NCI-H187 treated with DMSO at 0.1 percent for 48 hours (cell line): ENCODE data around the gene CRB2.

Source experiments
- DNase-seq: peaks from one replicate; lab custom pipeline; 2025; lab: John Stamatoyannopoulos, UW

CRB2 gene

DNA sequence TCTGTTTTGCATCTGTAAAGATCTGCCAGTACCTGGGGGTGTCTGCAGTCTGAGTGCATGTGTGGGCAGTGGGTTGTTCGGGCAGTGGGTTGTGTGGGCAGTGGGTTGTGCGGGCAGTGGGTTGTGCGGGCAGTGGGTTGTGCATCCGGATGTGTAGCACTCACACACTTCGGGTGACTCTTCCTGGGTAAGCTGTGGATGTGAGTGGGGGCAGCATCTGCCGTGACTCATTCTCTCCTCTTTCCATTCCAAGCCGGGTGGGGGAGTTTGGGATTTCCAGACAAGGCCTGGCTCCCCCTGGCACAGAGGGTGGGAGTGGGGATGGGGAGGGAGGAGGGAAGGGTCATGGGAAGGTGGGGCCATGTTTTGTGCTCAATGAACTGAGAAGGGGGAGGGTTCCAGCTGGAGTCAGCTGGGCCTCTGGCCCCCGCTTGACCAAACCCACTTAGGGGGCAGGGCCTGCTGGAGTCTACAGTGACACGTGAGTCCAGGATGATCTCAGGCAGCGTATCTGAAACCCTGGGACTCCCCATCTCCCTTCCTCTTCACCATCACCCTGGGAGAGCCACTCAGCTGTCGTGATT lies 8.3 kb downstream of the CRB2 start:
- no peak for DNase-seq

DNA sequence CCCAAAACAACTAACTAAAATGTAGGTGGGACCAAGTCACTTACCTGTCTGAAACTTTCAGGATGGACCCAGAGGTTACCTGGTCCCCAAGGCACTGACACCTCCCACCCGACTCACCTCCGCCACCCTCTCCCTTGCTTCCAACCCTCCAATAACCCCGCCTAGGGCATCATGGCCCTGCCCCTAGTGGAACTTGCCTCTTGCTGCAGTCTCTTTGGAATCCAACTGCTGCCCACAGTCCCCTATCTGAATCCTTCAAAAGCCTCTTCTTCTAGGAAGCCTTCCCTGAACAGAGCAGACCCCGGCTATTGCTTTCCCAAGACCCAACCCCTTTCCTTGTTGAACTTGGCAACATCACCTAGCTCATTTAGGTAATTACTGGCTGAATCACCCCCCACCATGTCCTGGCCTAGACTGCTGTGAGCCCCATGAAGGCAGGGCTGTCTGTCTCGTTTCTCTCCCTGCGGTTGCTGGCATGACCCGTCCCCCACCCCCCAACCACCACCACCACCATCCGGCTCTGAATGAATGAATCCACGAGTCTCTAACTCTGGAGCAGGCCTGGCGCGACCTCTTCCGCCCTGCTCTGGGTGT lies 9.4 kb downstream of the CRB2 start:
- no peak for DNase-seq

DNA sequence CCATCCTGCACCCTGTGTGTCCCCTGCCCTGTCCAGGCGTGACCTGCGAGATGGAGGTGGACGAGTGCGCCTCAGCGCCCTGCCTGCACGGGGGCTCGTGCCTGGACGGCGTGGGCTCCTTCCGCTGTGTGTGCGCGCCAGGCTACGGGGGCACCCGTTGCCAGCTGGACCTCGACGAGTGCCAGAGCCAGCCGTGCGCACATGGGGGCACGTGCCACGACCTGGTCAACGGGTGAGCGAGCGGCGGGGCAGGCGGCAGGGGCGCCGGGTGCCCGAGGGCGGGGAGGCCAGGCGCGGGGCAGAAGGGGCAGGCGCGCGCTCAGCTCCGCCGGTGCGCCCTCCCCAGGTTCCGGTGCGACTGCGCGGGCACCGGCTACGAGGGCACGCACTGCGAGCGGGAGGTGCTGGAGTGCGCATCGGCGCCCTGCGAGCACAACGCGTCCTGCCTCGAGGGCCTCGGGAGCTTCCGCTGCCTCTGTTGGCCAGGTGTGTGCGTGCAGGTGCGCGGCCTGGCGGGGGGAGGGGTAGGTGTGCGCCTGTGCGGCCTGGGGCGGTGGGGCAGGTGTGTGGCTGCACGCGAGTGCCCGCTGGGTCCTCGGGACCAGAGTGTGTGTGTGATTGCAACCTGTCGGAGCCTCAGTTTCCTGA lies 10.0 kb downstream of the CRB2 start:
- no peak for DNase-seq

DNA sequence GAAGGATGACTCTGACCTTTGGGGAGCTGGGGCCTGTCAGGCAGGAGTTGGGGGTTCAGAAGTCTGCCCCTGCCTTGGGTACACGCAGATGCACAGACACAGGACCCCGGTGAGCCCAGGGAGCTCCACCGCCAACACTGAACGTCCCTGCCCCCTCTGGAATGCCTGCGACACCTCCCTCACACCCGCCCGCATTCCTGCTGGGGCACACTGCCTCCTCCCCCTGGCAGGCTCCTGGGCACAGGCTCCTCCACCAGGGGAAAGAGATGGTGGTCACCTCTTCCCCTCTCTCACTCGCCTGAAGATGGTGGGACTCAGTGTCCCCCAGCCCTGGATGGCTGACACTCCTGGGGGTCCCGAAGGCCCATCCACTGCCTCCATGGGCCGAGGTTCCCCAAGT lies 12.0 kb downstream of the CRB2 start:
- DNase-seq = no peak

DNA sequence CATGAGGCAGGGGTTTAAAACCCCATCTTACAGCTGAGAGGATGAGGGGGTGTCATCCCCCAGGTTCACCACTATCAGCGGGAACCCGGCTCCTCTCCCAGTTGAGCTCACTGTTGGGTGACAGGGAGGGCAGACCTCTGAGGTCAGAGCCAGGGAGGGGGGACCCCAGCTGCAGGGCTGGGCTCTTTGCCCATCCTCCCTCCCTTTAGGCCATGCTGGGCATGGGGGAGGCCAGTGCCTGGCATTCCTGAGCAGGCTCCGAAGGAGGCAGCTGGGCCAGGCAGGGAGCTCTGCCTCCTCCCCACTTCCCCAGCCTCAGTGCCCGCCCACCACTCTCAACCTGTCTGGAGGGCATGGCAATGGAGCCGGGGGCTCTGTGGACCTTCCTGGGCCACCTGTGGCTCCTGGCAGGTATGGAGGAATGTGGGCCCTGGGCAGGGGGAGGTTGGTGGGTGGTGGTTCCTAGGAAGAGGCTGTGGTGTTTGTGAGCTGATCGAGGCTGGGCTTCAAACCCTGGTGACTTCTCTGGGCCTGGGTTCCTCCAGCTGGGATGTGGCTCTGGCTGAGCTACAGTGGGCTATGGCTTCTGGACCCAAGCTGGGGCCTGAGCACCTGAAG lies 12.6 kb downstream of the CRB2 start:
- no peak for DNase-seq

DNA sequence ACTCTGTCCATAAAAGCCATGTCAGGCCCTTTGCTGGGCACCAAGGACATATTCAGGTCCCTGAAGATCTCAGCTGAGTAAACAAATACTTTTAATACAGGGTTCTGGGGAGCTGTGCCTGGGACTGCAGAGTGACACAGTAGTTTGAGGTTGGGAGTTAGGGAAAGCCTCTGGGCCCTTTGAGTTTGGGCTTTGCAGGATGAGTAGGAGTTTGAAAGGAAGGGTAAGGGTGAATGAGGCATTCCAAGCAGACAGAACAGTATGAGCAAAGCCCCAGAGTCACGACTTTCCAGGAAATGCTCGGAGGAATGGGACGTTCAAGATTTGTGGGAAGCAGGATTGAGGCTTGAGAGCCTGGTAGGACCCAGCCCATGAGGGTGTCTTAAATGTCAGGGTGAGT lies 13.3 kb downstream of the CRB2 start:
- DNase-seq = no peak

DNA sequence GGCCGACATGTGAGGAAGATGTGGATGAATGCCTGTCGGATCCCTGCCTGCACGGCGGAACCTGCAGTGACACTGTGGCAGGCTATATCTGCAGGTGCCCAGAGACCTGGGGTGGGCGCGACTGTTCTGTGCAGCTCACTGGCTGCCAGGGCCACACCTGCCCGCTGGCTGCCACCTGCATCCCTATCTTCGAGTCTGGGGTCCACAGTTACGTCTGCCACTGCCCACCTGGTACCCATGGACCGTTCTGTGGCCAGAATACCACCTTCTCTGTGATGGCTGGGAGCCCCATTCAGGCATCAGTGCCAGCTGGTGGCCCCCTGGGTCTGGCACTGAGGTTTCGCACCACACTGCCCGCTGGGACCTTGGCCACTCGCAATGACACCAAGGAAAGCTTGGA lies 14.1 kb downstream of the CRB2 start:
- DNase-seq = no peak

DNA sequence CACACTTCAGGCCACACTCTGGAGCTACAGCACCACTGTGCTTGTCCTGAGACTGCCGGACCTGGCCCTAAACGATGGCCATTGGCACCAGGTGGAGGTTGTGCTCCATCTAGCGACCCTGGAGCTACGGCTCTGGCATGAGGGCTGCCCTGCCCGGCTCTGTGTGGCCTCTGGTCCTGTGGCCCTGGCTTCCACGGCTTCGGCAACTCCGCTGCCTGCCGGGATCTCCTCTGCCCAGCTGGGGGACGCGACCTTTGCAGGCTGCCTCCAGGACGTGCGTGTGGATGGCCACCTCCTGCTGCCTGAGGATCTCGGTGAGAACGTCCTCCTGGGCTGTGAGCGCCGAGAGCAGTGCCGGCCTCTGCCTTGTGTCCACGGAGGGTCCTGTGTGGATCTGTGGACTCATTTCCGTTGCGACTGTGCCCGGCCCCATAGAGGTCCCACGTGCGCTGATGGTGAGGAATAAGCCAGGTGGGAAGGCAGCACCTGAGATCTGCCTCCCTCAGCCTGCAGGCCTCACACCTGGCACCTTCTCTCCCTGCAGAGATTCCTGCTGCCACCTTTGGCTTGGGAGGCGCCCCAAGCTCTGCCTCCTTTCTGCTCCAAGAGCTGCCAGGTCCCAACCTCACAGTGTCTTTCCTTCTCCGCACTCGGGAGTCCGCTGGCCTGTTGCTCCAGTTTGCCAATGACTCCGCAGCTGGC lies 14.7 kb downstream of the CRB2 start:
- DNase-seq = no peak

DNA sequence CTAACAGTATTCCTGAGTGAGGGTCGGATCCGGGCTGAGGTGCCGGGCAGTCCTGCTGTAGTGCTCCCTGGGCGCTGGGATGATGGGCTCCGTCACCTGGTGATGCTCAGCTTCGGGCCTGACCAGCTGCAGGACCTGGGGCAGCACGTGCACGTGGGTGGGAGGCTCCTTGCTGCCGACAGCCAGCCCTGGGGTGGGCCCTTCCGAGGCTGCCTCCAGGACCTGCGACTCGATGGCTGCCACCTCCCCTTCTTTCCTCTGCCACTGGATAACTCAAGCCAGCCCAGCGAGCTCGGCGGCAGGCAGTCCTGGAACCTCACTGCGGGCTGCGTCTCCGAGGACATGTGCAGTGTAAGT lies 15.2 kb downstream of the CRB2 start:
- no peak for DNase-seq

DNA sequence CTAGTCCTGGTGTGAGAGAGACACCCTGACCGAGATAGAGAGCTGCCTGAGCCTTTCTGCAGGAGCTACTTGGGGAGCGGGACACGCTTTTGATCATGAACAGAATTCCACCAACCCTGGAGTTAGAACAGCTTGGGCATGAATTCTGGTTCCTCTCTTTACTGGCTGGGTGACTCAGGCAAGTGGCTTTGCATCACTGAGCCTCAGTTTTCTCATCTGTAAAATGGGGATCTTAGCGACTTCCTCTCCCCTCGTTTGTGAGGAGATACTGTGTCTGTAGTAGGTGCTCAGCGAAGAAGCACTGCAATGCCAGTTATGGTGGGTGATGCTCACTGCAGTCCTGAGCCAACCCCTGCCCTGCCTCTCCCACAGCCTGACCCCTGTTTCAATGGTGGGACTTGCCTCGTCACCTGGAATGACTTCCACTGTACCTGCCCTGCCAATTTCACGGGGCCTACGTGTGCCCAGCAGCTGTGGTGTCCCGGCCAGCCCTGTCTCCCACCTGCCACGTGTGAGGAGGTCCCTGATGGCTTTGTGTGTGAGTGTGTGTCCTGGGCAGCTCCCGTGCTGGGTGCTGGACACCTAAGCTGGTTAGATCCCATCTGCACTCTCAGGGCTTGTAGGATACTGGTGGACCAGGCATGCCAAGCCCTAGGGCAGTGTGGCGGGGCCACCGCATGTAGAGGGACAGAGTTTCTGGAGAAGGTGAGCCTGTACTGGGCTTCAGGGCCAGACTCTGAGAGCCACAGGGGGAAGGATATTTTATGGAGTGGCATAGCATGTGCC lies 16.0 kb downstream of the CRB2 start:
- DNase-seq = no peak

DNA sequence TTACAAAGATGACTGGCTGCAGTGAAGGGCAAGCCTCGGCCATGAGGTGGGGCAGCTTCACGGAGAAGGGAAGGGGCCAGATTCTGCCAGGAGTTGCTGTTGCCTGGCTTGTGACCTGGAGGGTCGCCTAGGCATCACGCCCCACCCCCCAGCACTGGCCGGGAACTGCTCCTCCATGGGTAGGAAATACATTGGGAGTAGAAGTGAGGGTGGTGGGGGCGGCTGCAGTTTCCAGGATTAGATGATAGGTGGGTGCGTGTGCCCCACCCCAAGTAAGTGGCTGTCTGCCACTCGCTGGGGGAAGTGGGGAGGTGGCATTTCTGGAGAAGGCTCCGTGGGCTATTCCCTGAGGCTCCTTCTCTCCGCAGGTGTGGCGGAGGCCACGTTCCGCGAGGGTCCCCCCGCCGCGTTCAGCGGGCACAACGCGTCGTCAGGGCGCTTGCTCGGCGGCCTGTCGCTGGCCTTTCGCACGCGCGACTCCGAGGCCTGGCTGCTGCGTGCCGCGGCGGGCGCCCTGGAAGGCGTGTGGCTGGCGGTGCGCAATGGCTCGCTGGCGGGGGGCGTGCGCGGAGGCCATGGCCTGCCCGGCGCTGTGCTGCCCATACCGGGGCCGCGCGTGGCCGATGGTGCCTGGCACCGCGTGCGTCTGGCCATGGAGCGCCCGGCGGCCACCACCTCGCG lies 16.9 kb downstream of the CRB2 start:
- no peak for DNase-seq

DNA sequence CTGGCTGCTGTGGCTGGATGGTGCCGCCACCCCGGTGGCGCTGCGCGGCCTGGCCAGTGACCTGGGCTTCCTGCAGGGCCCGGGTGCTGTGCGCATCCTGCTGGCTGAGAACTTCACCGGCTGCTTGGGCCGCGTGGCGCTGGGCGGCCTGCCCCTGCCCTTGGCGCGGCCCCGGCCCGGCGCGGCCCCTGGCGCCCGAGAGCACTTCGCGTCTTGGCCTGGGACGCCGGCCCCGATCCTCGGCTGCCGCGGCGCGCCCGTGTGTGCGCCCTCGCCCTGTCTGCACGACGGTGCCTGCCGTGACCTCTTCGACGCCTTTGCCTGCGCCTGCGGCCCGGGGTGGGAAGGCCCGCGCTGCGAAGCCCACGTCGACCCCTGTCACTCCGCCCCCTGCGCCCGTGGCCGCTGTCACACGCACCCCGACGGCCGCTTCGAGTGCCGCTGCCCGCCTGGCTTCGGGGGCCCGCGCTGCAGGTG lies 17.5 kb downstream of the CRB2 start:
- DNase-seq = no peak

DNA sequence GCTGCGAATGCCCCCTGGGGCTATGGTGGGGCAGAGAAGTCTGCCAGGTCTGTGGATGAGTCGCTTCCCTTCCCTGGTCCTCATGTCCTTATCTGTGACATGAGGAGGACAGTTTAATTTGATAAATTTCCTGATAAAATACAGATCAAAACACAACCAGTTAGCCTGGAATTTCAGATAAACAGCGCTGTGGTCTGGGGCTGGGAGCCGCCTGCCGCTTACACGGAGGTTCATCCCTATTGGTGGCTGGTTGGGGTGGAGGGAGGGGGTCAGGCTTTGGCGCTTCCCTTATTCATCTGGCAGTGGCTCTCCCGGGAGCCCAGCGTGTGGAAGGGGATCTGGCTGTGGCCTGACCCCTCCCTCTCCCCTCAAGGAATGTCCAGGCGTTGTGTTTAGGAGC lies 17.9 kb downstream of the CRB2 start:
- no peak for DNase-seq

DNA sequence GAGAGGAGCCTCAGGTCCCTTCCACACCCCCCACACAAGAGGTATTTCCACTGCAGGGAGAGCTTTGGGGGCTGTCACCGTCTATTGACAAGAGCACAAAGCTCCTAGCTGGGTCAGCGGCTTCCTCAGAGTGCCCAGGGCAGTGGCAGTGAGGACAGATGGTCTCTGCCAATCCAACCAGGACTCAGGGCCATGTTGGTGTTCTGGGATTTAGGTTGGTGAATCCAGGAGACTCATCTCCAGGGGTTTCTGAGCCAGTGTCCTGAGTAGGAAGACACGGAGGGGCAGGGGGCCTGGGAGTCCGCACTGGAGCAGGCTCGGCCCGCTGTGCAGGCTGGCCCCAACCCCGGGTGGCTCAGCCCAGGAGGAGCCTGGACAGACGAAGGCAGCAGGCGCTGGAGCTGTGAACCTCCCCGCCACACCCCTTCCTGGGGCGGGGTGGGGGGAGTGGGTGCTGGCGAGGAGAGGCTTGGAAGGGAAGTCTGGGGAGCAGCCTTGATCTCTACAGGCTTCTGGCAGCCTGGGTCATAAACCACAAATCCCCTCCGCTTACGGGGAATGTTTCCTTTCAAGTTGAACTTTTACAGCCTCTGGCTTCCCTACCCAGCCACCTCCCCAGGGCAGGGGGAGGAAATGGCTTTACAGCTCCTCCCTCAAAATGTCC lies 19.6 kb downstream of the CRB2 start:
- DNase-seq = no peak

DNA sequence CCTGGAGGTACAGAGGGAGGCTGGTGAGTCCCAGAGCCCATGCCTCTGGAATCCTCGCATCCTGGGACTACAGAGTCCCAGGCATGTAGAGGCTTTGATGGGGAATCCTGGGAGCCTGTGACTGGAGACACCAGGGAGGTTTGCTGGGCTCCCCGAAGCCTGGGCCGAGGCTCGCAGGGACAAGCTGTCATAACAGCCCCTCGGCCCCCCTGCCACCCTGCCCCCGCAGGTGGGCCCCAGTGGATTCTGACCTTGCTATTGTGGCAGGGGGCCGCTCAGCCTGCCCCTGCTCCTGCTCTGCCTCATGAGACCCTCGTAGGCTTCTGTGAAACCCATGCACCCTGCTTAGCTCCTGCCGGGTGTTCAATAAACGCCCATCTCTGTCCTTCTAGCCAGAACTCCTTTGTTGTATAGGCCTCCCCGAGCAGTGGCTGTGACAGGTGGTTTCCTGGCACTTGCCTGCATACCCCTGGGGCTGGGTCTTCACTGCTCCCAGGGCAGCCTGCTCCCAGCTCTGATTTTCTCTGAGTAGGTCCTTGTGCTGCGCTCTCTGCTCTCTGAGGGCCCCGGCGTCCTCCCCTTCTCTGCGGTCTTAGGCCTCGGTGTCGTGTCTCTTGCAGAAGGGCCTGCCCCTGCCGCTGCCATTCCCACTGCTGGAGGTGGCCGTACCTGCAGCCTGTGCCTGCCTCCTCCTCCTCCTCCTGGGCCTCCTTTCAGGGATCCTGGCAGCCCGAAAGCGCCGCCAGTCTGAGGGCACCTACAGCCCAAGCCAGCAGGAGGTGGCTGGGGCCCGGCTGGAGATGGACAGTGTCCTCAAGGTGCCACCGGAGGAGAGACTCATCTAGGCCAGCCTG lies 20.4 kb downstream of the CRB2 start:
- no peak for DNase-seq

DNA sequence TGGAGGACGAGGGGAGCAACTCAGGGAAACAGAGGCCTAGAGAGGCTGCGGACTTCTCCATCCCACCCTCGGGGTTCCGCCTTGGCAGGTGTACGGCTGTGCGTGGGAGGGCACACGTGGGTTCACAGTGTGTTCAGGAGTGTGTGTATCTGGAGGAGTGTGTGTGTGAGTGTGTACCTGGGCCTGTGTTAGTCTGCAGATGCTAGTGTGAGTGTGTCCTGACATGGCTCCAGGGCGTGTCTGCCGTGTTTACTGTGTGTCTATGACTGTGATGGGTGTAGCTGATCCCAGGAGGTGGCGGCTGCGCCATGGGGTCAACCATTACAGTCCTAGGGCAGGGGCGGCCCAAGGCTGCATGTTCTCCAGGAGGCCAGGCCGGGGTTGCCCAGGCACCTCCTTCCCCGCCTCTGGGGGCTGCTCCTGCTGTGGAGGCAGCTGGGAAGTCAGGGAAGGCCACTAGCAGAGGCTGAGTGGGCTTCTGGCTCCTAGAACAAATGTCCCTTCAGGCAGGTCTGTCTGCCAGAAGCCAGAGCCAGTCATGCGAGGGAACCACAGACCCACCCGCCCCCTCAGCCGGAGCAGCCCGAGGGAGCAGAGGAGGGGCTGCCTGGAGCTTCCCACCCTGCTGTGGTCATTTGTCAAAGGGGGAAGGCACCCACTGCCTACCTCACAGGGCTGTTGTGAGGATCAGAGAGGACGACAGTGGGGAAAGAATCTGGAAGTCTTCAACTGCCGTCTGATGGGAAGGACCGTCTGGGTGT lies 21.4 kb downstream of the CRB2 start:
- no peak for DNase-seq

DNA sequence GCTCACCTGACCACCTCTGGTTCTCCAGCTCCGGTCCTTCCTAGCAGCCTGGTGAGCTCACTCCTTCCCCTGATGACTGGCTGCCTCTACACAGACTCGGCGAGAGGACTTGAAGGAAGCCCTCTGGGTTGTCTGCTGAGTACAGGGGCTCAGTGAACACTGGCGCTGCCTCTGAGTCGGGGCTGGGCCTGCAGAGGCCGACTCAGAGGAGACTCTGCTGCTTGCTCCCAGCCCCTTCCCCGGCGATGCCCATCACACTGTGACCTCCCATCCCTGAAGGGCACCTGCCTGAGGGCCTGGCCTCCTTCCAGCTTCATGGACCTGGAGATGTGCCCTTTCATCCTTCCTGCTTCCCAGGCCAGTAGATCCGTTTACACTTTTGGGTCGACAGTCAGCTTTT lies 22.0 kb downstream of the CRB2 start:
- no peak for DNase-seq

DNA sequence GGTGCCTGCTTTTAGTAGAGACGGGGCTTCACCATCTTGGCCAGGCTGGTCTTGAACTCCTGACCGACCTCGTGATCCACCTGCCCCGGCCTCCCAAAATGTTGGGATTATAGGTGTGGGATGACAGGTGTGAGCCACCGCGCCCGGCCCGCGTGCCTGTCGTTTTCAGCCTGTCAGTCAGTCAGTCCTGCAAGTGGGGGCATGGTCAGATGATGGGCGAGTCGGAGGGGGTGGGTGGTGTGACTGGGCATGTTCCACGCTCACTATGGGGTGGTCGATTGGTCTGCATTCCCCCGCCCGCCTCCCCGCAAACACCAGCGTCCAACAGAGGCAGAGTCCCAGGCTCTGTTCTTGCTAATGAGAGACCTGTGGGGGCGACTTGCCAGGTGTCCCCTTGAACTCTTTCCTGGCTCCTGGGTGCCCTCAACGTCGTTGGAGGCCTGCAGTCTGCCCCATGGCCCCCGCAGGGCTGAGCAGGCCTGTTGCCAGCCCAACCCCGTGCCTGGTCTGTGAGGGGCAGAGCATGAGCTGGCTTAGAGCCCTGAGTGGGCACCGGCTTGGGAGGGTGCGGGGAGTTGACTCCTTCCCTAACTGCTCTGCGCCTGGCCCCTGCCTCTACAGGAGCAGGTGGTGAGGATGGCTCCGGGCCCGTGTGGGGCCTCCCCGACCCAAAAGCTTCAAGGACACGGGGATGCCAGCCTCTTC lies 23.1 kb downstream of the CRB2 start:
- no peak for DNase-seq
